GM19463 (cell line): ENCODE data around the gene EML3.
A peak's percentile ranks its signal among the peaks of the same experiment; 100 is the strongest.
"Not testable (repeated sequence)": the region's sequence is repeated elsewhere in the genome, so short reads cannot be mapped to it uniquely, and the experiment has no call there.

Experiments
- ATAC-seq: cut with Tn5 transposase; IDR thresholded peaks from one replicate; pipeline ENCODE4 v1.9.1; 2021; ENCODE audit warnings: mild to moderate bottlenecking, moderate library complexity; ENCODE audit not compliant: unreplicated experiment

EML3 gene

DNA sequence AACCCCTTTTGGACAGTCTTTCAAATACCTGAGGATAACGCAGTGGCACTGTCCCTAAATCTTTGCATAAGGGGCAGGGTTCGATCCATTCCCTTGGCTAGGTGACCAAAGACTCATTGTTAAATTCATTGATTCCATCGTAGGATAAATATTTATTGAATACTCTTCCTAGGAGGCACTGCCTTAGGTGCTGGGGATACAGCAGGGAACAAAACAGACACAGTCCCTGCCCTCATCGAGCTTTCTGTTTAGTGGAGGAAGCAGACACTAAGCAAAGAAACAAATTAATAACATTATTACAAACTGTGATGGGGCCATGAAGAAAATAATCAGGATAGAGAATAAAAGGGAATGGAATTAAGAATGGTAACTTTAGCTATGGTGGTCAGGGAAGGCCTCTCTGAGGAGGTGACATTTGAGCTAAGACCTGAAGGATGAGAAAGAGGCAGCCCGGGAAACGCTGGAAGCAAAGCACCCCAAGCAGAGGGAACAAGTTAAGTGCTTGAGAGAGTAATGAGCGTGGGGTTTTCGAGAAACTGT lies 8.5 kb upstream of the EML3 start:
- no peak for ATAC-seq

DNA sequence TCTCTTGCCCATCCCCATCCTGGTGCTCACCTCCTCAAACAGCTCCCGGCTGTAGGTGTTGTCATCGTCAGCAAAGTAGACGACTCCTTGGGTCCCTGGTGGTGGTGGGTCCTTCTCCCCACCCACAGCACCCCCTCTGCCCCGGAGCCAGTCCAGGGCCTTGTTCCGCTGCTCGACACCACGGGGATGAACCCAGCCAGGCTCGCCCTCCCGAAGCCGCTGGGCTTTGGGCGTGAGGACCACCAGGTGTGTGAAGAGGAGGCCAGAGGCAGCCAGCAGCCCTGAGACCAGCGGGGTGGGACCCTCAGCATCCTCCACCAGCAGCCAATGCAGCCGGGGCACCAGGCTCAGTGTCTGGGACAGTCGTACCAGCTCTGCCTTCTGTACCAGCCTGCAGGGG lies 4.4 kb upstream of the EML3 start:
- not testable (repeated sequence) for ATAC-seq

DNA sequence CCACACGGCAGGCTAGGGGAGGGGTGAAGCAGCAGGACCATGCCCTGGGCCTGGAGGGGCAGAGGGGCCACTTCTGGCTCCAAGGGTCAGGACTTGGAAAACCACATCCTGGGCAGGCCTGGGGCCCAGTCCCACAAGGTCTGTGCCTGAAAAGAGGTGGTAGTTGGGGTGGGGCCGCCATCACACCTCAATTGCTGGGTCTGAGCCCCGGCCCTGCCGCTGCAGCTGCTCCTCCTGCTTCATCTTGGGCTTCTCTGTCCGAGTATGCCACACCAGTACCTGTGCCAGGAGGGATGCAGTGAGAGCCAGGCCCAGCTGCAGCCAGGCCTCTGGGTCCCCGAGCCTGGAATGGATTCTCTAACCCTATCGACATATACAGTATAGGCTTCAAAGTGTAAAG lies 2.9 kb upstream of the EML3 start:
- ATAC-seq = no peak

DNA sequence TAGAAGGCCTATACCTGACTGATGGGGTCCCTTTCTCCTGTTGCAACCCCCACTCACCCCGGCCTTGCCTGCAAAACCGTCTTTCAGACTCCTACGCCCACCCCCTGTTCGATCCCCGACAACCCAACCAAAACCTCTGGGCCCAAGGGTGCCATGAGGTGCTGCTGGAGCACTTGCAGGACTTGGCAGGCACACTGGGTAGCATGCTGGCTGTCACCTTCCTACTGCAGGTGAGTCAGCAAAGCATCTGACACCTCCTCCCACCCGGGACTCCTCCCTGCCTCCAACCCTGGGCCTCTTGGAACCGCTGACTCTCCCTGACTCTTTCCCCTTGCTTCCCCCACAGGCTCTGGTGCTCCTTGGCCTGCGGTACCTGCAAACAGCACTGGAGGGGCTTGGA lies 1.7 kb upstream of the EML3 start:
- no peak for ATAC-seq

DNA sequence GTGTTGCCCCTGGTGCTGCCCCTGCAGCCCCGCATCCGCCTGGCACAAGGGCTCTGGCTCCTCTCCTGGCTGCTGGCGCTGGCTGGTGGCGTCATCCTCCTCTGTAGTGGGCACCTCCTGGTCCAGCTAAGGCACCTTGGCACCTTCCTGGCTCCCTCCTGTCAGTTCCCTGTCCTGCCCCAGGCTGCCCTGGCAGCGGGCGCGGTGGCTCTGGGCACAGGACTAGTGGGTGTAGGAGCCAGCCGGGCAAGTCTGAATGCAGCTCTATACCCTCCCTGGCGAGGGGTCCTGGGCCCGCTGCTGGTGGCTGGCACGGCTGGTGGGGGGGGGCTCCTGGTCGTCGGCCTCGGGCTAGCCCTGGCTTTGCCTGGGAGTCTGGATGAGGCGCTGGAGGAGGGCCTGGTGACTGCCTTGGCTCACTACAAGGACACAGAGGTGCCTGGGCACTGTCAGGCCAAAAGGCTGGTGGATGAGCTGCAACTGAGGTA lies 760 bp upstream of the EML3 start:
- no peak for ATAC-seq

DNA sequence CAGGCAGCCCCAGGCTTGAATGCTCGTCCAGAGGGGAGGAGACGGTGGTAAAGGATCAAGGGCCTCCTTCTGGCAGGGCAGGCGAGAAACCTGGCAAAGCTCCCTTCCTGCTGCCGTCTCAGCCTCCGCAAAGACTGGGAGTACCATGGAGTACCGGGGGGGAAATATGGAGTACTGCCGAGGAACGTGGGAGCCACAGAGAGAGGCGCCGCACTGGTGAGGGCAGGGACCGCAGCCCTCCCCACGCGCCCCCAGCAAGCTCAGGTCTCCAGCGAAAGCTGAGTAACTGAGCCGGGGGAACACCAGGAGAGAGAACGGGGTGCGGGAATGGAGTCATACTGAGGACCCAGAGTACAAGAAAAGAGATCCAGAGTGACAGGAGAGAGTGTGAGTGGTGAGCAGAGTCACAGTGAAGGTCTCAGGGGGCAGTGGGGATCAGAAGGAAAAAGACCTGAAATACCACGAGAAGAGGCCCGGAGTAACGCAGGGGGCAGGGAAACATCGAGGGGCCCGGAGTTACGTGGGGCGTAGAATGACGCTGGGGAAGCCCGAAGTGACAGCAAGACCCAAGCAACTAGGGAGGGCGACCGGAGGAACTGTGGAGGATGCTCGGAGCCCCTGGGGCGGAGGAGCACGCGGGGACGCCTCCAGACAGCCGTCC lies 740 bp downstream of the EML3 start:
- peak; percentile 16 for ATAC-seq

DNA sequence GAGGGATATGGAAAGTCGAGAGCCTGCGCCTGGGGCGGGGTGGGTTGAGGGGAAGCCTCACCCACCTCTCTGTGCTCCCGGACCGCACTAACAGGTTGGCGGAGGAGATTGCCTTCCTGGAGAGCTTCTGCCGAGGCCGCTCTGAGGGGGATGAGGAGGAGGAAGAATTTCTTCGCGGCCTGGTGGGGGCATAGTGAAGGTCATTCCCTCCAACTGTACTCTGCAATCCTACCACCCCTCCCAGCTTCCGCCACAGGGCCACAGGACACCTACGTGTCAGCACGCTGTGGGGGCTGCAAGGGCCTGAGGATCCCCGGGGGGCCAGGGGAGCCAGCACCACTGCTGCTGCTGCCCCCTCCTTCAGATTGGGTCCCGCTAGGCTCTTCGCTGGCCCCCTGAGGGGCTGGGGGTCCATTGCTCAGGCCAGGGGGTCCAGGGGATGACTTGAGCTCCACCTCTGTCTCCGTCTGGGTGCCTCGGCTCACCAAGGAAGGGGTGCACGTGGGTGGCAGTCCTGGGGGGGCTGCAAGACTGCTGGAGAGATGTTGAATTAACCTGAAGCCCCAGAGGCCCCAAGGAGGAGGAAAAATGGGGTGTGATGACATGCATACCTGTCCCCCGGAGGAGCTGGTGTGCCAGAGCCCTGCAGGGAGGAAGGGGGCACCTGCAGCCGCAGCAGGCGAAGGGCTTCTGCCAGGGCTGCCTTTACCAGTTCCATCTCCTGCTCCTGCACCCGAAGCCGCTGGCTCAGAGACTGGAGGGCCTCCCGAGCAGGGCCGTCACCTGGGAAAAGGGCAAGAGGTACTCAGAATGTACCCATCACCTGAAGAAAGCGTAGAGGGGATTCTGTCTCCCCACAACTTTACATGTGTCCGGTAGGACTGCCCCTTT lies 1.5 kb downstream of the EML3 start:
- no peak for ATAC-seq

DNA sequence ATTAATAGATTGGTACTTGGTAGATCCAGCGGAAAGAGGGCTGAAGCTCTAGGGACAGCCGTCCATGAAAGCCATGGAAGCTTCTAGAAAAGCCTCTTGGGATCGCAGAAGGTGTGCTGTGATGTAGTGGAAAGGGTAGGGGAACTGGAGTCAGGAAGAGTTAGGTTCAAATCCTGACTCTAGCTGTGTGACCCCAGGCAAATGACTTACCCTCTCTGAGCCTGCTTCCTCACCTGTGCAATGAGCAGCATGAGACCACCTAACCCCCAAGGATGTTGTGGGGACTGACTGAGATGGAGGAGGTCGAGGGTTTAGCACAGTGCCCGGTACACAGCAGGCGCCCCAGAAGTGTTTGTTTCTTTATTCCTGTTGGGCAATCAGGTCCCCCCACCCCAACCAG lies 2.2 kb downstream of the EML3 start:
- ATAC-seq = no peak

DNA sequence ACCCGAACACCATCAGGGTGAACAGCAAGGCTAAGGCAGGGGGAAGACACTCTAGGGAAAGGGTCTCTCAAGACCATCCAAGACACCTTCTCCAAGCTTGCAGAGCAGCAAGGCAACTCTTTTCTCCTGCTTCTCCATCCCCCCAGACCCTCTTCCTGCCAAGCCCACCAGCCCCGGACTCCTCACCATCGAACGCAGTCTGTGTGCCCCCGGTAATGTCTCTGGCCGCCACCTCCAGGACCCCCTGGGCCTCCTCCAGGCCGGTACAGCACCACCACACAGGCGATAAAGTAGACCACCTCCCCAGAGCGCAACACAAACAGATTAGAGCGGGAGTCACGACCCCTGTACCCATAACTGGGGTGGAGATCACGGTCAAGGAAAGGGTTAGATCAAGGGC lies 3.8 kb downstream of the EML3 start:
- ATAC-seq = no peak

DNA sequence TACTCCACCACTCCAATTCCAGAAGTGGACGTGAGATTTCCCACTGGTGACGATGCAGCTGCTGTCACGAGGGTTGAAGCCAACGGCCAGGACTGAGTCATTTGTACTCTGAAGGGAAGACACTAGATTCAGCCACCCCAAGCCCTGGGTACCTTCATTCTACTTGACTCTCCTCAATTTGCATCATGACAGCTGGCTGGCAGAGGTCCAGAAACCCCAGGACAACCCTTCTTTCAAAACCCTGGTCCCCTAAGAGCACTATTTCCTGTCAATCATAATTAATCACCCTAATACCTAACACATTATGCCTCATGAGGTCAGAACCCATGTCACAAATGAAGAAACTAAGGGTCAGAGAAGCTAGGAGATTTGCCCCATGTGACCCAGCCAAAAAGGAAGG lies 4.9 kb downstream of the EML3 start:
- no peak for ATAC-seq

DNA sequence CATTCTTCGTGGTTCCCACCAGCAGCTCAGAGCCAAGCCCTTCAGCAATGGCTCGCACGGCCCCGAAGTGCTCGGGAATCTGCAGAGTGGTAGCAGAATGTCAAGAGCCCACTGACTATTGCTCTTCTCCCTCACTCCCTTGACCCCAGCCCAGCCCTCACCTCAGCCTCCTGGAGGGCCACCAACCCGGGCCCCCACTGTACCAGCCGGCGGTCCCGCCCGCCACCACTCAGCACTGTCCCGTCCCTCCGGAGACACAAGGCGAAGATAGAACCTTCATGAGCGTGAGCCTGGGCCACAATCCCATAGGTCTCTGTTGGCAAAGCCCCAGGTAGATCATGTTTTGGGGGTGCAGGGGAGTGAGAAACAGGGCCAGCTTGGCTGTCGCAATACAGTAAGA lies 6.7 kb downstream of the EML3 start:
- ATAC-seq = no peak

DNA sequence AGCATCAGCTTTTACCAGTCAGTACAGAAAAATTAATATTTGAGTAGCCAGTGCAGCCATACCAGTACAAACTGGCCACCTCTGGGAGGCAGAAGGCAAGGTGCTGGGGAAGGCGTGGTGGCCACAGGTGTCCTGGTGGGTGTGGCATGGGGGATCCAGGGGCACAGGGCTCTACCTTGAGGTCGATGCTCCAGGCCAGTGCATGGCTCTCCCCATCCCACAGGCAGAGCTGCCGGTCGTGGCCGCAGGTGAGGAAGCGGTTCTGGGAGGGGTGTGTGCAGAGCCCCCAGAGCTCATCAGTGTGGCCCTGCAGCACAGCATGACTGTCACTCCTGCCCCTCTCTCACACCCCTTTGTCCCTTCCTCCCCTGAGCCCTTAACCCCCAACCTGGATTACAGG lies 7.1 kb downstream of the EML3 start:
- no peak for ATAC-seq

DNA sequence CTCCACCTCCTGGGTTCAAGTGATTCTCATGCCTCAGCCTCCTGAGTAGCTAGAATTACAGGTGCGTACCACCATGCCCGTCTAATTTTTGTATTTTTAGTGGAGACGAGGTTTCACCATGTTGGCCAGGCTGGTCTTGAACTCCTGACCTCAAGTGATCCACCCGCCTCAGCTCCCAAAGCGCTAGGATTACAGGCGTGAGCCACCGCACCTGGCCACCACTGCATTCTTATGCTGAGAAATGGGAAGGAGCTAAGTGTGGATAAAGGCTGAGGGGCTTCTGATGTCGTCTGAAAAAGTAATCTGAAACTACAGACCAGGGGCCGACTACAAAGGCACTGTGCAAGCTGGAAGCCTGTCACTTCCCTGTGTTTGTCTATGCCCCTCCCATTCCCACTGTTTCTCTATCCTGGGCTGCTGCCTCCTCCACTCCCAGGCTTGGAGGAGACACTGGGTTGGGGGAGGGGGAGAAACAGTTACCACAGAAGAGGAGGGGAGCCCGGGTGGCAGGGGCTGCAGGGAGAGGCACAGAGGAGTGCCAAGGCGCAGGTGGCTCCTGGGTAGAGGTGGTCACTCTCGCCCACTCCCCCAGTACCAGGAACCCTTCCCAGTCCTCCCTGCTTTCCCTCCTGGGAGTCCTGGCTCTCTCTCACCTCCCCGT lies 8.0 kb downstream of the EML3 start:
- ATAC-seq = no peak

DNA sequence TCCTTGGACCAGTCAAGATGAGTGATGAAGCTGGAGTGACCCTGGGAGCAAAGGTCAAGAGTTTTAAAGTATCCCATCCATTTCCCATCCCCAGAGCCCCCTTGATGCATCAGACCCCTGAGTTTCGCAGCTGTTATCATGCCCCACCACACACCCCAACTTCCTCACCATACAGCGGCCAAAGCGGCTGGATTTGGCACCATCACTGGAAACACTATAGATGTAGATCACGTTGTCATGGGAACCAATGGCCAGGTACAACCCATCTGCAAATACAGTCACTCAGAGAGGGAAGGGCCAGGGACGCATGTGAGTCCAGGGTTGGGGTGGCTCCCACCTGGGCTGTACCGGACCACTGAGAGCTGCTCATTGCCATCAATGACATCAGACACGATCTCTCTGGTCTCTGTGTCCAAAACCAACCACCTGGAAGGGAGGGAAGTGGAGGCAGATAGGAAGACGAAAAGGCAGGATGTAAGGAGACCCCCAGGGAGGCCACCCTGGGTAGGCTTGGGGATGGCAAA lies 8.7 kb downstream of the EML3 start:
- ATAC-seq = no peak

DNA sequence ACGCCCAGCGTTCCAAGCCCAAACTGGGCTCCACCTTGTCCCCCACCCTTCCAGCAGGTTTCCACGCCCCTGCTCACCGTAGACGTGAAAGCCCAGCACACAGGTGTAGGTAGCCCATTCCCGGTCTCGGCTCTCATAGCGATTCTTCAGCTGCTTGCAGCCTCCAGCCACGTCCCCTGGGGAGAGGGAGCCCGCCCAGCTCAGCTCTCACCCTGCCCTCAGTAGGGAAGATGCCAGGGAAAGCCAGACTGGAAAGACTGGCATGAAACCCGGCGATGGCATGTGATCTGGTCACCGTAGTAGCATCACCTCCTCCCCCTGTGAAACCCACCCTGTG lies 9.5 kb downstream of the EML3 start:
- no peak for ATAC-seq

DNA sequence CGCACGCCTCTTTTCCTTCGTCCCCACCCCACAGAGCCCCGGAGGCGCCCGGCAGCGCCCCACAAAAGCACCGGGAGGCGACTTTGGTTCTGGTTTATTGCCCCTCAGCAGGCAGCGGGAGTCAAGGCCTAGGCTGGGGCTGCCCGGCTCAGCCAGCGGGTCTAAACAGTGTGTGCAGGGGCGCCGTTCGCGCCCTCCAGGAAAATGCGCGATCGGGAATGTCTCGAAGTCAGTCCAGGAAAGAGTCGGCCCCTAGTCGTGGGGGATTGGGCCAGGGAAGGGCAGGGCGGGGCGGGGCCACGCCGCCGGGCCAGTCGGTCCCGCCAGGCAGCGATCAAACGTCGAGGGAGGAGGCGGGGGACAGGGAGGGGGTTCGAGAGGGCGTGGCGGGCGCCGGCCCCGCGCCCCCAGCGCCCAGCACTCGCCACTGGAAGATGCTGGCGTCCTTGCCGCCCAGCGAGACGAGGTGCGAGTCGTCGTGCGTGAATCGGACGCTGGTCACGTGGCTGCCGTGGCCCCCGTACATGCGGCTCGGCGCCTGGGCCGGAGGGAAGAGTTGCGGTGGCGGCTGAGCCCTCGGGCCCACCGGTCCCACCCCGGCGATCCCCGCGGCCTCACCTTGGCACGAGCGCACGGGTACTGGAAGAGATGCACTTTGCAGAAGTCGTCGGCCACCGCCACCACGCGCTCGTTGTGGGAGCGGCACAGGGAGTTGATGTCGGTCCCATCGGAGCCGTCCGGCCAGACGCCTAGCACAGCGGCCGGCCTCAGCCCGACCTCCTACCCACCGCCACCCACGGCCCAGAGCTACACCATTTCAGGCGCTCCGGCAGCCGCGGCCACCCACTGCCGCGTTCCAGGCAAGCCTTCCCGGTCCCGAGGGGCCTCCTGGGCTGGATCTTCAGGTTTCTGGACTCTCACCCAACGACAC lies 10.2 kb downstream of the EML3 start:
- no peak for ATAC-seq

DNA sequence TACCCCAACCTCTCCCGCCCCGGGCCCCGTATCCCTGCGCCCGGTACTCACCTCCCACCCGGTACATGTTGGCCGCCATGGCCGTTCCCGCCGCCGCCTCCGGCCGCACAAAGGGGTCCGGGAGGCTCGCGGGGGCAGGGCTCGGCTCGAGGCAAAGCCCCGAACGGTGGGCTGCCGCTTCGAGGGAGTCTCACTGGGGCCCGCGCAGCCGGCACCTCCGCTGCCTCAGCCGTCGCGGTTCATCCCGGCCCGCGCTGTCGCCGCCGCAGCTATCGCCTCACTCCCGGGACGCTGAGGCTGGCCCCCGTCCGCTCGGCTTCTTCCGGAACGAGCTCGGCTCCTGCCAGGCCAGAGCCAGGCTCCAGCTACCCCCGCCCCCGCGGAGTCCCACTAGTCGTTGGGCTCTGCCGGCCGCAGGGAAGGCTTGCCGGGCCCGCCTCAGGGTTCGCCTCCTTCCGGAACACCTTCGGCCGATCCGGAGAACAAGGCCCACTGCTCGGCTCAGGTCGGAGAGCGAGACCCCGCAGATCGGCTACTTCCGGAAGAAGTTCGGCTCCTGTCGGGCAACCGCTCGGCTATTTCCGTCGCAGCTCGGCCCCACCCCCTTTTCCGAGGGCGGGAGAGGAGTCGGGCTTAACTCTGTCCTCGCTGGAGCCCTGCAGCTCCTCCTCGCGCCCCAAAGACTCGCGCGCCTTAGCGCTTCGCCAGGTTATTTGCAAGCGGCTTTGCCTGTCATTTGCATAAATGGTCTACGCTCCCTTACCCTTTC lies 11.0 kb downstream of the EML3 start, which contains the start of gene MTA2:
Gene MTA2 (minus strand): TSS at position 494 of the 769 bp plus-strand sequence. CDS start 415 bp downstream, at position 79.
- ATAC-seq = peak; percentile 80

DNA sequence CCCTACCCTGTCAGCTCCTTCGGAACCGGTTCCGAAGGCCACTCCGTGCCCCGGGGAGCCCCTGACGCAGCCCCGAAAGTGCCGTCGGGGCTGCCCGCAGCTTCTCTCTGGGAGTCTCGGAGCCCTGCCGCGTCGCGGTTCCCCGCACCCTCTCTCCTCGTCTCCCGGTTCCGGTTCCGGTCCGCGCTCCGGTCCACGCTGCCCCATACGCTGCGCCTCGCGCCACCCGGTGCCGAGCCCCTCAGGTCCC lies 11.5 kb downstream of the EML3 start:
- ATAC-seq = peak; percentile 8

DNA sequence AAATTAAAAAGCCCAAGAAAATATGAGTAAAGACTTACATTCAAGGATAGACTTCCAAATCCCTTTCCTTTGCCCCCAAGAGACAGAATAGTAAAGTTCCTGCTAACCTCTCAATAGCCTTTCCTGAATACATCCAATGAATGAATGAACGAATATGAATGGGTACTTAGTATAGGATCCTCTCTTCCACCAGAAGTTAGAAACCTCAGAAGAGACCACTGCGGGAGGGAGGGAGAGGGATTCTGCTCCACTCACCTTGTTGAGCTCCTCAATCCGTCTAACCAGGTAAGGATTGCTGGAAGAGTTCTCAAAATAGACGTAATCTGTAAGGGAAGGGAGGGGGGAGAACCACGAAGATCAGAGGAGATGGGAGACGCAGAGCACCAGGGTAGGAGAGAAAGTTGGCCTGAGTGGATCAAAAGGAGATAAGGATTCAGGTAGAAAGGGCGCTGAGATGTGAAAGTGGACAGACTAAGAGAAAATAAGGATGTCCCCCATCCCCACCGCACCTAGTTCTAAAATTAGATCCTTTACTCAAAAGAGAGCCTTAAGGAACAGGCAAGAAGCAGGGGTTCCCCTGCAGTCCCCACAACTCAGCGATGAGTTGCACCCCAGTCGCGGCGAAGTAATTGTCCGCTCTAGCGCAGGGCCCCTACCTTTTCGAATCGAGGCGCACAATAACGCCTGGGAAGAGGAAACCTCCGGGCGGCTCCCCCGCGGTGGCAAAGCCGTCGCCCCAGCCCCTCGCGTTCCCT lies 12.0 kb downstream of the EML3 start:
- ATAC-seq = no peak
